Adipocyte (in vitro differentiated cells): ENCODE results near the gene TMEM240.
"Not testable (repeated sequence)": the region's sequence is repeated elsewhere in the genome, so short reads cannot be mapped to it uniquely, and the experiment has no call there.

Experiments used
- DNase-seq: peaks from one replicate; pipeline ENCODE4 v3.0.0-alpha.2; 2015; ENCODE audit warnings: low read depth
- H3K27me3 ChIP-seq: replicated peaks from 2 replicates; pipeline ENCODE4 v1.7.0; 2013; ENCODE audit warnings: mild to moderate bottlenecking, low read length, moderate library complexity; ENCODE audit not compliant: control insufficient read depth, insufficient read depth
- H3K36me3 ChIP-seq: 2 replicates; pipeline ENCODE4 v1.7.0; 2013; ENCODE audit warnings: low read length, mild to moderate bottlenecking, moderate library complexity; ENCODE audit not compliant: control insufficient read depth, insufficient read depth, severe bottlenecking
- H3K4me1 ChIP-seq: 2 replicates; pipeline ENCODE4 v1.7.0; 2013; ENCODE audit warnings: mild to moderate bottlenecking, low read length, moderate library complexity; ENCODE audit not compliant: control insufficient read depth, insufficient read depth
- H3K4me3 ChIP-seq: 2 replicates; pipeline ENCODE4 v1.7.0; 2013; ENCODE audit warnings: mild to moderate bottlenecking, low read length, moderate library complexity
- H3K9ac ChIP-seq: 2 replicates; pipeline ENCODE4 v1.7.0; 2013; ENCODE audit warnings: mild to moderate bottlenecking, low read length, moderate library complexity
- H3K9me3 ChIP-seq: 2 replicates; pipeline ENCODE4 v1.7.0; 2013; ENCODE audit warnings: mild to moderate bottlenecking, low read length, moderate library complexity; ENCODE audit not compliant: control insufficient read depth

TMEM240 gene

DNA sequence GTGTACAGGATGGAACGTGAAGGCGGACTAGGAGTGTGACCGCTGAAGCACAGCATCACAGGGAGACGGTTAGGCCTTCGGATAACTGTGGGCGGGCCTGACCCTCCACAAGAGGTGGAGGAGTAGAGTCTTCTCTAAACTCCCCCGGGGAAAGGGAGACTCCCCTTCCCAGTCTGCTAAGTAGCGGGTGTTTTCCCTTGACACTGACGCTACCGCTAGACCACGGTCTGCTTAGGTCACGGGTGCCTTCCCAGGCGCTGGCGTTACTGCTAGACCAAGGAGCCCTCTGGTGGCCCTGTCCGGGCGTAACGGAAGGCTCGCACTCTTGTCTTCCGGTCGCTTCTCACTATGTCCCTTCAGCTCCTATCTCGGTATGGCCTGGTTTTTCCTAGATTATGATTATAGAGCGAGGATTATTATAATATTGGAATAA lies 35.0 kb downstream of the TMEM240 start:
- H3K4me3 ChIP-seq, H3K4me1 ChIP-seq, H3K36me3 ChIP-seq, H3K9me3 ChIP-seq, H3K27me3 ChIP-seq, DNase-seq: not testable (repeated sequence)
- H3K9ac ChIP-seq = peak overlapping the region; percentile 63

DNA sequence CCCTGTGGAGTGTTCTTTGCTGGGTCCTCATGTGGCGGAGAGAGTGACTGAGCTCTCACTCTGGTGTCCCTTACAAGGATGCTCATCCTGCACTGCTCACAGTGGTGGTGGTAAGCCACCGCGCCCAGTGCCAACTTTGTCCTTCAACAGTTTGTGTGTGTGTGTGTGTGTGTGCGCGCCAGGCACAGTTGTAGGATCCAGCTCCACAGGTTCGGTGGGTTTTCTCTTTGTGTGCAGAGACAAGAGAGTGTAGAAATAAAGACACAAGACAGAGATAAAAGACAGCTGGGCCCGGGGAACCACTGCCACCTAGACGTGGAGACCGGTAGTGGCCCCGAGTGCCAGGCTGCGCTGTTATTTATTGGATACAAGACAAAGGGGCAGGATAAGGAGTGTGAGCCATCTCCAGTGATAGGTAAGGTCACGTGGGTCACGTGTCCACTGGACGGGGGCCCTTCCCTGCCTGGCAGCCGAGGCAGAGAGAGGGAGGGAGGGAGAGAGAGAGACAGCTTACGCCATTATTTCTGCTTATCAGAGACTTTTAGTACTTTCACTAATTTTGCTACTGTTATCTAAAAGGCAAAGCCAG lies 35.6 kb downstream of the TMEM240 start:
- not testable (repeated sequence) for H3K9me3 ChIP-seq, H3K4me1 ChIP-seq, H3K36me3 ChIP-seq, H3K9ac ChIP-seq, H3K4me3 ChIP-seq, H3K27me3 ChIP-seq
- DNase-seq = peak; percentile 18

DNA sequence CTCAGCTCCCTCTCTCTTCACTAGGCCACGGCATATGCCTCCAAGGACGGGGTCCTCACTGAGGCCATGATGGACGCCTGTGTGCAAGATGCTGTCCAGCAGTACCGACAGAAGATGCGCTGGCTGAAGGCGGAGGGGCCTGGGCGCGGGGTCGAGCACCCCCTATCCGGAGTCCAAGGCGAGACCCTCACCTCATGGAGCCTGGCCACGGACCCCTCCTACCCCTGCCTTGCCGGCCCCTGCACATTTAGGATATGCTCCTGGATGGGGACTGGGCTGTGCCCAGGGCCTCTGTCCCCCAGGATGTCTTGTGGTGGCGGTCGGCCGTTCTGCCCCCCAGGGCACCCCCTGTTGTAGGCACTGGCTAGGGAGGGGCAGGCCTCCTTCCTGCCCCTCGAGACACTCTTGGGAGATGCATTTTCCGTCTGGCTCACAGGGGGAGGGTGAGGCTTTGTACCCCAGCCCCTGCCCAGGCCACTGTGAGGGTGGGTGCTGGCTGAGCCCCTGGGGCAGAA lies 44.9 kb downstream of the TMEM240 start:
- peaks cover 41% of the 10 kb centered on the region for H3K36me3 ChIP-seq
- not testable (repeated sequence) for H3K4me1 ChIP-seq, H3K27me3 ChIP-seq, H3K4me3 ChIP-seq, H3K9ac ChIP-seq, DNase-seq, H3K9me3 ChIP-seq

DNA sequence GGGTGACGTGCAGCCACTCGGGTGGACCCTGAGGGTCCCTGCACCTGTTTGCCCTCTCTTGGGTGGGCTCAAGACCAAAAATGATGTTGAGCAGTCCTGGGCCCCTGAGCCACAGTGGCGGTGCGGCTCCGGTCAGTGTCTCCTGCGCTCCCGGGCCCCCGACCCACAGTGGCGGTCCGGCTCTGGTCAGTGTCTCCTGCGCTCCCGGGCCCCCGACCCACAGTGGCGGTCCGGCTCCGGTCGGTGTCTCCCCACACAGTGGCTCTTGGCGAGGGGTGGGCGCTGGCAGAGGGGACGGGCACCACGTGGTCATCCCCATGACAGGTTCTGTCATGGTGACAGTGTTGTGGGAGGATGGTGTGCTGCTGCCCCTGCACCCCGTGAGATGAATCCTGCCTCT lies 46.1 kb downstream of the TMEM240 start:
- H3K4me1 ChIP-seq, H3K9me3 ChIP-seq, DNase-seq, H3K4me3 ChIP-seq, H3K9ac ChIP-seq, H3K27me3 ChIP-seq: not testable (repeated sequence)
- H3K36me3 ChIP-seq = peaks cover 52% of the 10 kb centered on the region

DNA sequence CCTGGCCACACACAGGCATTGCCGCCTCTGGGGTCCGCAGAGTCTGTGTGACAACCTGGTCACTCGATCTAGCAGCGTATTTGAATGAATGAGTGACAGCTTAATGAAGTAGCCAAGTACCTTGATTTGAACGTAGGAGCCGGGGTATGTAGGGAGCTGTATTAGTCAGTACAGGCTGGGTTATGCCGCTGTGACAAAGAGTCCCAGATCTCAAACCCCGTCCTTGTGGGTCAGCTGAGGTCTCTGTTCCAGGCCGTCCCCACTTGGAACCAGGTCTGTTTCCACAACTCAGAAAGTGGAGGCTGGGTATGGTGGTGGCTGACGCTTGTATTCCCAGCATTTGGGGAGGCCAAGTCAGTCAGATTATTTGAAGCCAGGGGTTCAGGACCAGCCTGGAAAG lies 48.8 kb downstream of the TMEM240 start:
- Histone ChIP-seq H3K9me3 (no peaks in the 10 kb centered on the region), H3K36me3 (peaks cover 72% of the 10 kb centered on the region), H3K9ac (no peak overlapping the region), H3K4me3 (no peak overlapping the region), H3K27me3 (no peaks in the 10 kb centered on the region), H3K4me1 (no peaks in the 10 kb centered on the region)
- no peak for DNase-seq

DNA sequence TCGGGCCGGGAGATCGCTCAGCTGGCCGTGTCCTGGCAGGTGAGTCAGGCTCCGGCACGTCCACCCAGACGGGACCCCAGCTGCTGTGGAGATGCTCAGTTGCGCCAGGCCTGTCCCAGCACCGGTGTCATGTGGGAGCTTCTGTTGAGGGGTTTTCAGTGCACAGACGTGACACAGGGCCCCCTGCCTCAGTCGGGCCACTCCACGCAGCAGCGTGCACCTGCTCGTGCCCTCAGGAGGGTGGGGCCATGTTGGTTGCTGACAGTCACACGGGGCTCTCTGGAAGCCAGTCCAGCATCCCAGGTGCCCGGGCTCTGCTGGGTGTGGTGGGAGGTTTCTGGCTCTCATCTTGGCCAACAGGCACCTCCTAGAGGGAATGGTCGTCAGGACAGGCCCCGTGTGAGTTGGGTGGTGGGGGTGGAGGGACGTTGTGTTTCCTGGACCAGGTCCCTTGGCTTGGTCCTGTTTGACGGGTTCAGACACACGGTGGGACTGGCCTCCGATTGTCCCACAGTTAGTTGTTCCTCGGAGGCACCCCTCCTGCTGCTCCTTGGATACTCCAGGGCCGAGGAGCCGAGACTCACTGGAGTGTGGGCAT lies 49.7 kb downstream of the TMEM240 start:
- DNase-seq = no peak
- H3K4me1 ChIP-seq = no peaks in the 10 kb centered on the region
- no peak overlapping the region for H3K9ac ChIP-seq
- no peaks in the 10 kb centered on the region for H3K27me3 ChIP-seq
- no peak overlapping the region for H3K4me3 ChIP-seq
- H3K36me3 ChIP-seq = peaks cover 67% of the 10 kb centered on the region
- H3K9me3 ChIP-seq = no peaks in the 10 kb centered on the region

DNA sequence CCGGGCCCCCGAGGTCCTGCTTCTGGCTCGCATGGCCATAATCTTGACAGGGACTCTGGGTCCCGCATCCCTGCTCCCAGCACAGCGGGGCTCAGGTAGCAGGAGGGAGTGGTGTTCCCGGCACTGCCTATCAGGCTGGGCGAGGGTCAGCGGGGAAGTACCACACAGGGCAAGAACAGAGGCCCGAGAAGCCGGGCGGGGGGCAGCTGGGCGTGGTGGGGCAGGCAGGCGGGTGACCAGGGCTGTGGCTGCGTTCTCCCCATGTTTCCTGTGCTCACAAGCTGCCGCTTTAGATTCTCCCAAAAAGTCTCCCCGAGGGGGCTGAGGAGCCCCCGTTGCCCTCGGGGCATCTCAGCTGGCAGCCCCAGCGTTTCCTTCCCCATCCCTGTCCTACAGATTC lies 50.6 kb downstream of the TMEM240 start:
- Histone ChIP-seq H3K4me3 (no peak overlapping the region), H3K9me3 (no peaks in the 10 kb centered on the region), H3K4me1 (no peaks in the 10 kb centered on the region), H3K9ac (no peak overlapping the region), H3K36me3 (peaks cover 62% of the 10 kb centered on the region), H3K27me3 (no peaks in the 10 kb centered on the region)
- DNase-seq = no peak

DNA sequence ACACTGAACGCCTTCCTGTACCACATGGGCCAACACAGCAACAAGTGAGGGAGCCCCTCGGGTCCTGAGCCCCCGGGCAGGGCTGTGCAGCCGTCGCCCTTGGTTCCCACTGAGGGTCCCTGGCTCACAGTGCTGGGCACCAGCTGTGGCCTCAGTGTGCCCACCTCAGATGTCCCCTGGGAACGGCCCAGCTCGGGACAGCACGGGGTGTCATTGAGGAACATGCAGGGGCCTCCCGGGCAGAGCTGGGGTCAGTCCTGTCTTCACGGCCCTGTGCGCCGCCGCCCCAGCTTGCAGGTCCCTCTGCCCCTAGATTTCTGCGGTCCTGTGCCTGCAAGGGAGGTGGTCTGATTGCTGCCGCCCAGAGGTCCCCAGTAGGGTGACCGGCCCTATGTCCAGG lies 51.2 kb downstream of the TMEM240 start:
- DNase-seq = no peak
- H3K9ac ChIP-seq = no peak overlapping the region
- no peaks in the 10 kb centered on the region for H3K4me1 ChIP-seq
- H3K9me3 ChIP-seq = no peaks in the 10 kb centered on the region
- no peaks in the 10 kb centered on the region for H3K27me3 ChIP-seq
- H3K4me3 ChIP-seq = no peak overlapping the region
- peaks cover 63% of the 10 kb centered on the region for H3K36me3 ChIP-seq

DNA sequence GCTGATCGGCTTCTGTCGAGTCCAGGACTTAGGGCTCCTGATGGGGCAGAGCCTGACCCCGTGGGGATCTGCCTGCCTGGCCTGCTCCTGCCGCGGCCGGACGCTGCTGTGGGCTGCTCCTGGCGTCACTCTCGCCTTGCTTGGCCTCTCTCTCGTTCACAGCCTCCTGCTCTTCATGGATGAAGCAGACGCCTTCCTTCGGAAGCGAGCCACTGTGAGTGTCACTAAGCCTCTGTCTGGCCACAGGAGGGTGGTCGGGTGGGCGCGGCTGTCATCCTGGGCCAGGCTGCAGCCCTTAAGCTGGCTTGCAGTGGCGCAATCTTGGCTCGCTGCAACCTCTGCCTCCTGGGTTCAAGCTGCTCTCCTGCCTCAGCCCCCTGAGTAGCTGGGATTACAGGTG lies 52.7 kb downstream of the TMEM240 start:
- no peak overlapping the region for H3K9ac ChIP-seq
- H3K4me3 ChIP-seq = no peak overlapping the region
- DNase-seq = no peak
- H3K9me3 ChIP-seq = no peaks in the 10 kb centered on the region
- H3K36me3 ChIP-seq = peaks cover 66% of the 10 kb centered on the region
- no peaks in the 10 kb centered on the region for H3K4me1 ChIP-seq
- no peaks in the 10 kb centered on the region for H3K27me3 ChIP-seq

DNA sequence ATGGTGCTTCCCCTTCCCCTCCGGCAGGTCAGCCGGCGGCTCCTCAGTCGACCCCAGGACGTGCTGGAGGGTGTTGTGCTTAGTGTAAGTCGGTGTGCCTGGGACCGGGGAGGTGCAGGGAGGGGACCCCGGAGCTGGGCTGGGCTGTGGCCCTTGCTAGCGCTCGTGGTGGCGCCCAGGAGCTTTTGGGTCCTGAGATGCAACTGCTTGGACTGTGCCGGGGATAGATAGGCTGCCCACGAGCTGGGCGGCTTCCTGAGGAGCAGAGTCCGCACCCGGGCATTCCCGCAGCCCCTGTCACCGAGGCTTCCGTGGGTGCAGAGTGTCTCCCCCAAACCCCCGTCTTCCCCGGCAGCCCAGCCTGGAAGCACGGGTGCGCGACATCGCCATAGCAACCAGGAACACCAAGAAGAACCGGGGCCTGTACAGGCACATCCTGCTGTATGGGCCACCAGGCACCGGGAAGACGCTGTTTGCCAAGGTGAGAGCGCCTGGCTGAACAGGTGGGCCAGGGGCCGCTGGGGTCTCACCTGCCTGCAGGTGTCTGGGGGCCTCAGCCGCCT lies 54.6 kb downstream of the TMEM240 start:
- not testable (repeated sequence) for DNase-seq, H3K9me3 ChIP-seq, H3K9ac ChIP-seq, H3K4me1 ChIP-seq, H3K4me3 ChIP-seq, H3K27me3 ChIP-seq
- peaks cover 57% of the 10 kb centered on the region for H3K36me3 ChIP-seq

DNA sequence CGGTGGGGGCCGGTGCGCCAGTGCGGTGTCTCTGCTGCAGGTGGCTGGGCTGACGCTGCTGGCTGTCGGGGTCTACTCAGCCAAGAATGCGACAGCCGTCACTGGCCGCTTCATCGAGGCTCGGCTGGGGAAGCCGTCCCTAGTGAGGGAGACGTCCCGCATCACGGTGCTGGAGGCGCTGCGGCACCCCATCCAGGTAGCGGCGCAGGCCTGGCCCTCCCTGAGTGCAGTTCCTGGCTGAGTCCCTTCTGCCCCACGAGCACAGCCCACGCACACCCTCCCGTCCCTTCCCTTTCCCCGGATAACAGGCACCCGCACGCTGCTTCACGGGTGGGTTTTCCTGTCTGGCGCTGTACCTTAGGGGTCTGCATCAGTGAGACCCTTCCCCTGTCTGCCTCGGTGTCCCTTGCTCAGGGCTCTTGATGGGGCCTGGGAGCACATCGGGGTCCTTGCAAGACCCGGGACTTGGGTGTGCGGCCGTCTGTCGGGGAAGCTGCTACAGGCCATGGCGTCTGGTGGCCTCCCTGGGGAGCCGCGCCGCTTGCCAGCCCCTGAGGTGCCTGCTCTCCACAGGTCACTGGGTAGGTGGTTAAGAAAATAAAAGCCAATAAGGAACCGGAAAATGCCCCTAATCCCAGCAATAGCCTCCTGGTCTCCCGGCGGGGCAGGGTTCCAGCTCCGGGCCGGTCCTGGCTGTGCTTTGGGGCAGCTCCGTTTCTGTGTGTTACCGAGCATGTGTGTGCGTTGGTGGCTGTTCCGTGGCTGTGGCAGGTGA lies 55.3 kb downstream of the TMEM240 start:
- not testable (repeated sequence) for H3K4me1 ChIP-seq, H3K4me3 ChIP-seq, H3K27me3 ChIP-seq, H3K9me3 ChIP-seq, DNase-seq, H3K9ac ChIP-seq
- peaks cover 57% of the 10 kb centered on the region for H3K36me3 ChIP-seq
